Aorta (tissue), 5 donors: ENCODE results near the gene BIRC2. TPM values are rescaled to one million over a fixed set of nuclear protein-coding genes. Genes with fewer than 3 reads are reported as not detected.

ENCODE experiments used
- ATAC-seq: fragments of 200-7000 bp; cut with Tn5 transposase; one replicate; pipeline ENCODE4 v1.9.1; 2022; ENCODE audit warnings: moderate library complexity; ENCODE audit not compliant: low FRiP score
- DNase-seq, 2 donors: peaks; one replicate each; pipeline ENCODE4 v3.0.0-alpha.2; 2020
- H3K27ac ChIP-seq, 2 donors: one replicate each; pipeline ENCODE4 v1.5.1; 2013; ENCODE audit warnings: low read length in 2 of 2, mild to moderate bottlenecking in 2 of 2, moderate library complexity in 2 of 2, control low read depth in 1 of 2, inconsistent platforms in 1 of 2, low read depth in 1 of 2
- H3K27me3 ChIP-seq, 2 donors: one replicate each; pipeline ENCODE4 v1.6.1; 2013; ENCODE audit warnings: control low read depth in 1 of 2, low read length in 1 of 2, mild to moderate bottlenecking in 1 of 2, moderate library complexity in 1 of 2; ENCODE audit not compliant: insufficient read depth in 2 of 2, control insufficient read depth in 1 of 2
- H3K36me3 ChIP-seq, 2 donors: one replicate each; pipeline ENCODE4 v1.6.1; 2013; ENCODE audit warnings: control low read depth in 1 of 2, low read length in 1 of 2, mild to moderate bottlenecking in 1 of 2; ENCODE audit not compliant: insufficient read depth in 2 of 2, control insufficient read depth in 1 of 2
- H3K4me1 ChIP-seq, 2 donors: one replicate each; pipeline ENCODE4 v1.6.1; 2013; ENCODE audit warnings: low read length in 2 of 2, control low read depth in 1 of 2, mild to moderate bottlenecking in 1 of 2, moderate library complexity in 1 of 2; ENCODE audit not compliant: insufficient read depth in 2 of 2, control insufficient read depth in 1 of 2
- H3K4me3 ChIP-seq, 2 donors: one replicate each; pipeline ENCODE4 v1.5.1; 2013; ENCODE audit warnings: low read length in 2 of 2, control low read depth in 1 of 2, mild to moderate bottlenecking in 1 of 2
- H3K9me3 ChIP-seq: one replicate; pipeline ENCODE4 v1.6.1; 2013; ENCODE audit warnings: mild to moderate bottlenecking, low read length; ENCODE audit not compliant: control insufficient read depth
- WGBS, 2 donors: extraction: QIAGEN DNeasy Blood & Tissue Kit; methylation state at CpG; one replicate each; pipeline ENCODE4 v1.1.7; 2013; 5-methylcytosine and 5-hydroxymethylcytosine counted together
- intact Hi-C, 2 donors: fragments of 100-400 bp; cut with DNase I; formaldehyde crosslinking; loops; one replicate each; pipeline versions ENCODE4 v1.14.2 to v1.15.0; 2022
- polyA plus RNA-seq, 2 donors: library from polyadenylated mRNA; stranded (reverse); fragments of 200-250 nt; gene quantifications; one replicate each; pipeline ENCODE4 v1.2.3, GENCODE V29; 2013
- total RNA-seq, 2 donors: library from RNA; stranded (reverse); fragmentation: NEBNext Ultra II Directional; extraction: Animal tissue kit (Norgen Biotek cat#: 25700); gene quantifications; one replicate each; pipeline ENCODE4 v1.2.1, GENCODE V29; 2021
- donor health status: healthy with polysubstance abuse.
- donor health status: Bipolar disorder and iron deficiency.
- donor health status: DM: no; HTN: no; CAD: no.
- donor health status: DM: no; HTN: no; CAD: no.
- donor health status: DM: yes; HTN: yes; CAD: no.

The BIRC2 gene
- total and polyA plus RNA-seq, 4 donors = 18.4 to 51.2 (median 31.8) TPM

DNA sequence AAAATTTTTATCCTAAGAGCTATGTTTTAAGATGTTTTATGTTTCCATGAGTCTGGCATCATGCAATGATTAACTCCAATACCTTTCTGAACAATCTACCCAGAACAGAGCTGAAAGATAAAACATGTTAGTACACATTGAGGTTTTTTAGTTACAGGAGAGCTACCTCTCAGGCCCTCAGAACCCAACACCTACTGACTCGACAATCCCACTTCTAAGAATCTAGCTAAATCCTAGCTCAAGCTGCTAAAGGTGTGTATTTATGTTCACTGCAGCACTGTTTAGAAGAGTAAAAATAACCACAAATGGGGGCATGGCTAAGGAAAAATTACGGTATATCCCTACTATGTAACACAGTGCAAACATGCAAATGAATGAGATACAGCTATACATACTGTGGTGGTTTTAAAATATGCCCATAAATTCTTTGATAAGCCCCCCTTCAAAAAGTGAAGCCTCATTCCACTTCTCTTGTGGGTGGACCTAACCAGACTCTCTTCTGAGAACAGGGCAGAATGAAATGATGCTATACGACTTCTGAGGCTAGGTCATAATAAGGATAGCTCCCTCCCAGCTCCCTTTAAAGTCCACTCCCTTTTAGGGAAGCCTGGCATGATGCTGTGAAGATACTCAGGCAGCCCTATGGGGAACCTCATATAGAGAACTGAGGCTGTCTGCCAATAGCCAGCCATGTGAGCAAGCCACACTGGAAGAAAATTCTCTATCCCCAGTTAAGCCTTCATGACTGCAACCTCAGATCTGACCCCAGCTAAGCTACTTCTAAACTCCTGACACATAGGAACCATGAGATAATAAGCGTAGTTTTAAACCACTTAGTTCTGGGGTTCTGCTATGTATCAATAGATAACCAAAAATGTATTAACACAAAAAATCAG lies 76.1 kb downstream of the BIRC2 start:
- DNase-seq (no peak), ATAC-seq (no peak)
- no peak overlapping the region for H3K4me3 ChIP-seq
- no peaks in the 10 kb centered on the region for H3K36me3 ChIP-seq
- 84% methylated on average over 4 of the region's 4 CpGs for WGBS, 2 donors
- no peak overlapping the region for H3K27ac ChIP-seq
- no peaks in the 10 kb centered on the region for H3K9me3 ChIP-seq
- no peaks in the 10 kb centered on the region for H3K4me1 ChIP-seq
- intact Hi-C loops = no loop called here
- no peaks in the 10 kb centered on the region for H3K27me3 ChIP-seq

DNA sequence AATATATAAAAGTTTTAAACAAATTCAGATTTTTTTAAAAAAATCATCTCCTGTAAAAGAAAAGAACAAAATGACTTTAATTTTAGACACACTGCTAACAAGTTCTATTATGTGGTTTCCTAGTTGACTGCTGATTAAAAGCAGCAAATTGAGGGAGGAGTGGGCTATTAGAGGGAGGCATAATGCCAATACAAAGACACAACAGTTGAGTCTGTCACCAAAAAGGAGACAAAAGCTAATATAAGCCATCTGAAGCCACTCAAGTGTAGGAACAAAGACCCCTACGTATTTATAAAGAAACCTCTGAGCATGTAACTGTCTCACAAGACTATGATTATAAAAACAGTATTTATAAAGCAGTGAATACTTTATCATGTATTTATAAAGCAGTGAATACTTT lies 76.9 kb downstream of the BIRC2 start:
- no peaks in the 10 kb centered on the region for H3K4me1 ChIP-seq
- H3K27ac ChIP-seq = no peak overlapping the region

DNA sequence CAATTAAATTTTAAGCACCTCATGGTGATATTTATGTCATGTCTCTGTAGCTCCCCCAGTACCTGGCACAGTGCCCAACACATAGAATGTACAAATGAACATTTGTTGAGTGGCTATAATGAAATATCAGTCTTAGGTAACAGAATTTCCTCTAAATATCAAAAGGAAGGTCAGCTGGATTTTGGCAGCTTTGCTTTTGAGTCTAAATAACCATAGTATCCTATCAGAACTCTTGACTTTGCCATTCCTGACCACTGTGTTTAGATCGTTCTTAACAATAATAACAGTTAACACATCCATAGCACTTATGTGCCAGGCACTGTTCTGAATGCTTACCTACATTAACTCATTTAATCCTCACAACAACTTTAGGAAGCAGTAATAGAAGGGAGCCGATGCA lies 79.0 kb downstream of the BIRC2 start:
- no peak for DNase-seq
- intact Hi-C loops = no loop called here
- Histone ChIP-seq H3K4me1 (peaks cover 0 to 3% of the 10 kb centered on the region in 2 donors), H3K27ac (no peak overlapping the region), H3K9me3 (no peaks in the 10 kb centered on the region), H3K4me3 (no peak overlapping the region), H3K27me3 (no peaks in the 10 kb centered on the region), H3K36me3 (no peaks in the 10 kb centered on the region)
- ATAC-seq = no peak
- 83 to 85% methylated on average over 2 of the region's 2 CpGs for WGBS, 2 donors

More for the DNA sequence above, 76.9 kb downstream of the BIRC2 start:
- intact Hi-C loops = no loop called here
- no peak overlapping the region for H3K4me3 ChIP-seq
- no peaks in the 10 kb centered on the region for H3K9me3 ChIP-seq
- no peak for DNase-seq
- WGBS, 2 donors = 94 to 95% methylated on average over 1 of the region's 1 CpG
- H3K27me3 ChIP-seq = no peaks in the 10 kb centered on the region
- no peaks in the 10 kb centered on the region for H3K36me3 ChIP-seq
- ATAC-seq = no peak

DNA sequence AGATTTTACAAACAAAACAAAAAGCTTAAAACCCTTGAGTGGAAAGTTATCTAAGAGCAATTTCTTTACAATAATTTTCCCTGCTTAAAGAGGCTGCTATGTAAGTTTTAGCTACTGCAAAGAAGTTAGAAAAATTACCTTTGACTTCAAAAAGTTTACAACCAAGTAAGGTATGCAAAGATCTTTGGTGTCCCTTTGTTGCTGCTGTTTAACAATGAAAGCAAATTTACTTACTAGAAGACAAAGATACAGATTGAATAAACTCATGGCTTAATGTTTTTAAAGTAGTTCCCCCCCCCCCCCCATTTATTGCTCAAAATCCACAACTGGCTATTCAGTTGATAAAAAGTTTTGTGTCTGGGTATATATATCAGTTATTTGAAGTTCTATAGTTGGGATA lies 79.6 kb downstream of the BIRC2 start:
- H3K36me3 ChIP-seq = no peaks in the 10 kb centered on the region
- H3K27me3 ChIP-seq = no peaks in the 10 kb centered on the region
- DNase-seq = no peak
- peaks cover 0 to 3% of the 10 kb centered on the region in 2 donors for H3K4me1 ChIP-seq
- no peak overlapping the region for H3K27ac ChIP-seq
- no peak for ATAC-seq
- intact Hi-C loops = no loop called here
- no peaks in the 10 kb centered on the region for H3K9me3 ChIP-seq
- no peak overlapping the region for H3K4me3 ChIP-seq

- DNase-seq = no peak
- Histone ChIP-seq H3K36me3 (no peaks in the 10 kb centered on the region), H3K27ac (no peak overlapping the region), H3K27me3 (no peaks in the 10 kb centered on the region), H3K4me3 (no peak overlapping the region), H3K4me1 (peaks cover 0 to 3% of the 10 kb centered on the region in 2 donors), H3K9me3 (no peaks in the 10 kb centered on the region)
- intact Hi-C loops = no loop called here
- 0% methylated on average over 1 of the region's 1 CpG for WGBS, 2 donors
- ATAC-seq = no peak
These were observed 80.1 kb downstream of the BIRC2 start for GRCh38 chr11:102427068-102427467.

Other genes with a start within 250 kb of the BIRC2 start
- 100 to 1,000 TPM; 215 to 393 TPM for gene YAP1, start 236.8 kb upstream of the BIRC2 start, total RNA-seq
- 10 to 100 TPM; 76.0 to 77.5 TPM for gene YAP1, start 236.8 kb upstream of the BIRC2 start, polyA plus RNA-seq
- 10 to 100 TPM; 13.7 to 19.3 TPM for gene BIRC3, start 29.7 kb upstream of the BIRC2 start, total RNA-seq
- 10 to 100 TPM in 1 of 2 donors, 1 to 10 TPM in 1; 2.6 to 10.1 TPM for gene BIRC3, start 29.7 kb upstream of the BIRC2 start, polyA plus RNA-seq
- 100 to 1,000 TPM; 106 to 116 TPM for gene TMEM123, start 105.6 kb downstream of the BIRC2 start, total RNA-seq
- 10 to 100 TPM; 42.1 to 52.5 TPM for gene TMEM123, start 105.6 kb downstream of the BIRC2 start, polyA plus RNA-seq
- 1 to 10 TPM in 1 of 2 donors, under 1 TPM in 1; 0.42 to 2.2 TPM for gene MMP7, start 183.5 kb downstream of the BIRC2 start, total RNA-seq
- not detected for gene MMP7, start 183.5 kb downstream of the BIRC2 start, polyA plus RNA-seq